Measurements from ENCODE around the gene TGFB1I1.
"Not testable (repeated sequence)": the region's sequence is repeated elsewhere in the genome, so short reads cannot be mapped to it uniquely, and the experiment has no call there.

TGFB1I1 gene

DNA sequence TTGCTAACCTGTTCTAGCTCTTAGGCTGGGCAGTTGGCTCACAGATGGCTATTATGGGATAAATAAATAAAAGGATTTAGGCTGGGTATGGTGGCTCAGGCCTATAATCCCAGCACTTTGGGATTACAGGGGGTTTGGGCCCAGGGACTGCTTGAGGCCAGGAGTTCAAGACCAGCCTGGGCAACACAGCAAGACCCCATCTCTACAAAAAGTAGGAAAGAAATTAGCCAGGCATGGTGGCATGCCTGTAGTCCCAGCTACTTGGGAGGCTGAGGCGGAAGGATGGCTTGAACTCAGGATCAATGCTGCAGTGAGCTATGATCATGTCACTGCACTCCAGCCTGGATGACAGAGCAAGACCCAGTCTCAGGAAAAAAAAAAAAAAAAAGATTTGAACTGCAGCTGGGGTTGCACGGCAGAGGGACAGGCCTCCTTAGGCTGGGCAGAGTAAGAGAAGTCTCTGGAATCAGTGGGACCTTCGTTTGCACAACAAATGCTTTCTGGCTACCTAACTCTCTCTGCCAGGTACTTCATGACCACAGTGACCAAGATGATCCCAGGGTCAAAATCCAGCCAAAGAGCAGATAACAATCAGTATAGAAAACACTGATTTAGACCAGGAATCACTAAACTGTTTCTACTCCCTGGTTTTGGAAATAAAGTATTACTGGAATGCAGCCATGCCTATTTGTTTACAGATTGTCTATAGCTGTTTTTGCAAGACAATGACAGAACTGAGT, 29.4 kb downstream of the TGFB1I1 start:
- in situ Hi-C loops (cut with HindIII; ENCODE audit: low pct_ligation_motif_present, low pct_unique_long_range_greater_than_20kb, low sequenced_read_pairs), result no loop called here

DNA sequence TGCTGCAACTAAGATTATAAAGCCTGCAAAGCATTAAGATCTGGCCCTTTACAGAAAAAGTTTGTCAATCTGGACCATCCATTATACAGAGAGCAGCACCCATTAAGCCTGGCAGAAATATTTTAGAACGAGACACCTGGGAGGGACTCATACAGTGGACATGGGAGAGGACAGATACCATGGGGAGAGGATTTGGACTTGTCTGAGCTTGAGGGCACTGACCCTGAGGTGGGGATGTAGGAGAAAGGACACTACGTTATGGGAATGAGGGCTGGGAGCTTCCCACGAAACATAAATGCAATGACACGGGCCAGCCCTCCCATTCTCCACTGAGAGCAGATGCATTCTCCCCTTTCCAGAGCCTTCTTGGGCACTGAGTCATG, 30.0 kb downstream of the TGFB1I1 start:
- in situ Hi-C loops (cut with HindIII; ENCODE audit: low pct_ligation_motif_present, low pct_unique_long_range_greater_than_20kb, low sequenced_read_pairs), result no loop called here
- no peak for DNase-seq

More for the DNA sequence above, 29.4 kb downstream of the TGFB1I1 start:
- no peak for DNase-seq

- DNase-seq, result no peak
- in situ Hi-C loops (cut with HindIII; ENCODE audit: low pct_ligation_motif_present, low pct_unique_long_range_greater_than_20kb, low sequenced_read_pairs), result no loop called here
These were observed 31.0 kb downstream of the TGFB1I1 start for GRCh38 chr16:31502981-31503380.

DNA sequence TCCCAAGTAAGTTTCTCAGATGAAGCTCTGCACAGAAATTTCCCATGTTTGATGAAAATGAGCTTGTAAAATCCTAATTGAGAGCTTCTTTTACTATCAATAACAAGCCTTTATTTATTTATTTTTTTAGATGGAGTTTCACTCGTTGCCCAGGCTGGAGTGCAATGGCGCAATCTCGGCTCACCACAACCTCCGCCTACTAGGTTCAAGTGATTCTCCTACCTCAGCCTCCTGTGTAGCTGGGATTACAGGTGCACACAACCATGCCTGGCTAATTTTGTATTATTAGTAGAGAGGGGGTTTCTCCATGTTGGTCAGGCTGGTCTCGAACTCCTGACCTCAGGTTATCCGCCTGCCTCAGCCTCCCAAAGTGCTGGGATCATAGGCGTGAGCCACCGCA, 31.6 kb downstream of the TGFB1I1 start:
- in situ Hi-C loops (cut with HindIII; ENCODE audit: low pct_ligation_motif_present, low pct_unique_long_range_greater_than_20kb, low sequenced_read_pairs); DNase-seq: not testable (repeated sequence)

DNA sequence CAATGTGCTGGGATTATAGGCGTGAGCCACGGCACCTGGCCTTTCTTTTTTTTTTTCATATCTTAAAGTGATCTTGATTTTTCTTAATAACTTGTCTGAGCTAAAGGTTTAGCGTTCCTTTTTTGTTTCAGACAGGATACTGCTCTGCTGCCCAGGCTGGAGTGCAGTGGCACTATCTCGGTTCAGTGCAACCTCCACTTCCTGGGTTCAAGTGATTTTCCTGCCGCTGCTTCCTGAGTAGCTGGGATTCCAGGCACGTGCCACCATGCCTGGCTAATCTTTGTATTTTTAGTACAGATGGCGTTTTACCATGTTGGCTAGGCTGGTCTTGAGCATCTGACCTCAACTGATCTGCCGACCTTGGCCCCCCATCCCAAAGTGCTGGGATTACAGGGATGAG, 32.2 kb downstream of the TGFB1I1 start:
- DNase-seq, result no peak
- in situ Hi-C loops (cut with HindIII; ENCODE audit: low pct_ligation_motif_present, low pct_unique_long_range_greater_than_20kb, low sequenced_read_pairs), result no loop called here

- in situ Hi-C loops (cut with HindIII; ENCODE audit: low pct_ligation_motif_present, low pct_unique_long_range_greater_than_20kb, low sequenced_read_pairs), result no loop called here
- no peak for DNase-seq
These were observed 33.5 kb downstream of the TGFB1I1 start for GRCh38 chr16:31505483-31505882.

DNA sequence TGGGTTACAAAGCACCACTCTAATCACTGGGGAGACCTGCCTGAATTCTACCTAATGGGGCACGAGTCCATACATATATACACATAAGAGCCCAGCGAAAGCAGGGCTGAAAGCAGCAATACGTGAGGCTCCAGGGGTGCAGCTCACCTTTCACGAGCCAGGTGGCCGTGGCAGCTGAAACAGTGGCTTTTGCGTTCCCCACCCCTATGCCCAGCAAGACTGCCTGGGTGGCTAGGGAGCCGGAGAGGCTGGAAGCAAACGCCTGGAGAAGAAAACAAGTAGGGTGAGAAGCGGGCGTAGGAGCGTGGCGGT, 35.6 kb downstream of the TGFB1I1 start:
- no peak for DNase-seq
- in situ Hi-C loops (cut with HindIII; ENCODE audit: low pct_ligation_motif_present, low pct_unique_long_range_greater_than_20kb, low sequenced_read_pairs), result no loop called here

DNA sequence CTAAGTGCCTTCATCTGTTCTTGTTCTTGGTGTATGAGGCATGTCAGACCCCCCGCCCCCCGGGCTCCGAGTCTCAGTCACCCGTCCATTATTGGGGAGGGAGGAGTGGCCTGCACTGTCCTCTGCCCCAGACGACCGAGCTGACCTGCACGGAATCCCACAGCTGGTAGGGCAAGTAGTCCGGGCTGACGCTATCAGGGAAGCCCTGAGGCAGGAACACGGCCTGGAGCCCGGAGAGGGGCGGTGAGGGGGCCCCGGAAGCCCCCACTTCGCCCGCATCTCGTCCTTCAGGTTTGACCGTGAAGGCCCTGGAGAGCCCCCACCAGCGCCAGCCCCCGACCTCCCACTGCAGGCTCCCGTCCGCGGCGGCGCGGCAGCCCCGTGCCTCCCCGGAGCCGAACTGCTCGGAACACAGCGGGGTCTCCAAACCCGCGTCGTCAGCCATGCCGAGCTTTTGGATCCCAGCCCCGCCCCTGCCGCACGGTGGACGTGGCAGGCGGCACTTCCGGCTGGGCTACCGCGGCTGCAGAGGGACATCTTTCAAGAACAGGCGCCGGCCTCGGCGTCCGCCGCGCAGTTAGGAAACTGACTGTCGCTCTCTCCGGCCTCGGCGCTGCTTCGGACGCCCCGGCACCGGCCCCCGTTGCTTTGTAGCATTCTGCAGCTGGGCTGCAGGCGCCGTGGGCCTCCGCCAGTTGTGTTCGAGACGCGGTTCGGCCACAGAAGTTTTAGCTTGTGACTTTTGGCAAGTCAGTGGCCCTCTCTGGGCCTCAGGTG, 36.2 kb downstream of the TGFB1I1 start, which contains the start of gene RUSF1:
Gene RUSF1 (minus strand): TSS at position 463 of the 777 bp plus-strand sequence. CDS start 18 bp downstream, at position 445.
- peak; percentile 93 for DNase-seq
- in situ Hi-C loops (cut with HindIII; ENCODE audit: low pct_ligation_motif_present, low pct_unique_long_range_greater_than_20kb, low sequenced_read_pairs), result no loop called here

- in situ Hi-C loops (cut with HindIII; ENCODE audit: low pct_ligation_motif_present, low pct_unique_long_range_greater_than_20kb, low sequenced_read_pairs), result no loop called here
- DNase-seq, result peak; percentile 66
These were observed 36.8 kb downstream of the TGFB1I1 start for GRCh38 chr16:31508706-31509195.

DNA sequence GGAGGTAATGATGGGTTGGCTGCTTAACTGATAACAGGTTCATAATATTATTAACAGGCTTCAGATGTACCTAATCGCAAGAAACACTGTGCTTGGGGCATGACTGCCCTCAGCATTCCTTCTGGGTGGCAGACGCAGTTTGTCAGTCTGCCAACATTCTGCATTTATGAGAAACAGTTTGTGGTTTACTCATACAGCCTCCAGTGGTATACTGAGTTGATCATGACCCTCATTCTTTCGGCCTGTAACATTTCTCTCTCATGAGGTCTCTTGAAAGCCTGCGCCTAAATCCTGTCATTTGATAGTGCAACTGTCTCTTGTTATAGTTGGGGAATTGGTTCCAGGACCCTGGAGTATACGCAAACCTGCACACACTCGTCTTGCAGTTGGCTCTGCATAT, 41.2 kb downstream of the TGFB1I1 start:
- in situ Hi-C loops (cut with HindIII; ENCODE audit: low pct_ligation_motif_present, low pct_unique_long_range_greater_than_20kb, low sequenced_read_pairs), result no loop called here
- DNase-seq, result peak; percentile 98

GRCh38 chr16:31513884-31514283, 41.9 kb downstream of the TGFB1I1 start:
- in situ Hi-C loops (cut with HindIII; ENCODE audit: low pct_ligation_motif_present, low pct_unique_long_range_greater_than_20kb, low sequenced_read_pairs), result no loop called here

GRCh38 chr16:31517800-31518402, 45.9 kb downstream of the TGFB1I1 start:
- no peak for DNase-seq
- in situ Hi-C loops (cut with HindIII; ENCODE audit: low pct_ligation_motif_present, low pct_unique_long_range_greater_than_20kb, low sequenced_read_pairs), result no loop called here

More at GRCh38 chr16:31513884-31514283, 41.9 kb downstream of the TGFB1I1 start:
- no peak for DNase-seq

GRCh38 chr16:31519759-31520431, 47.9 kb downstream of the TGFB1I1 start:
- in situ Hi-C loops (cut with HindIII; ENCODE audit: low pct_ligation_motif_present, low pct_unique_long_range_greater_than_20kb, low sequenced_read_pairs), result loop anchor here (10.0 kb wide), 1 partner anchor 55 kb away; no protein-coding TSS in a partner anchor
- DNase-seq, result no peak

GRCh38 chr16:31521368-31521767, 49.4 kb downstream of the TGFB1I1 start:
- in situ Hi-C loops (cut with HindIII; ENCODE audit: low pct_ligation_motif_present, low pct_unique_long_range_greater_than_20kb, low sequenced_read_pairs), result loop anchor here (10.0 kb wide), 1 partner anchor 57 kb away; no protein-coding TSS in a partner anchor
- DNase-seq, result no peak

DNA sequence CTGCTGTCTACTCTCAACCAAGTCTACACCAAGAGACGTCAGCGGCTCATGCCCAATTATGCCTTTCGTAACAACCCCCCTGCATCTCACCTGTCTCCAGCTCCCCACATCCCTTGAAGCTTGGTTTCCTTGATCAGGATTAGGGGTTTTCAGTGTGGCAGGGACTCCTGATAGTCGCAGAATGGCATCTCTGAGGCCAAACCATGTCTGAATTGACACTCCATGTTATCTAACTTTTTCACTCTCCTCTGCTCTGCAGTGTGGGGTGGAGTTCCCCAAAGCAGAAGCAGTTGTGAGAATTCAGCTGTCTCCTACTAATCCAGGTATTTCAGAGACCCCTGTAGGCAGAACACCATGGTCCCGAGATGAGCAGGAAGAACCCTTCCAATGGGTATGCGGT, 50.1 kb downstream of the TGFB1I1 start:
- DNase-seq, result no peak
- in situ Hi-C loops (cut with HindIII; ENCODE audit: low pct_ligation_motif_present, low pct_unique_long_range_greater_than_20kb, low sequenced_read_pairs), result loop anchor here (10.0 kb wide), 1 partner anchor 57 kb away; no protein-coding TSS in a partner anchor

- in situ Hi-C loops (cut with HindIII; ENCODE audit: low pct_ligation_motif_present, low pct_unique_long_range_greater_than_20kb, low sequenced_read_pairs), result loop anchor here (10.0 kb wide), 1 partner anchor 59 kb away; no protein-coding TSS in a partner anchor
- DNase-seq, result not testable (repeated sequence)
These were observed 51.8 kb downstream of the TGFB1I1 start for GRCh38 chr16:31523768-31524167.

DNA sequence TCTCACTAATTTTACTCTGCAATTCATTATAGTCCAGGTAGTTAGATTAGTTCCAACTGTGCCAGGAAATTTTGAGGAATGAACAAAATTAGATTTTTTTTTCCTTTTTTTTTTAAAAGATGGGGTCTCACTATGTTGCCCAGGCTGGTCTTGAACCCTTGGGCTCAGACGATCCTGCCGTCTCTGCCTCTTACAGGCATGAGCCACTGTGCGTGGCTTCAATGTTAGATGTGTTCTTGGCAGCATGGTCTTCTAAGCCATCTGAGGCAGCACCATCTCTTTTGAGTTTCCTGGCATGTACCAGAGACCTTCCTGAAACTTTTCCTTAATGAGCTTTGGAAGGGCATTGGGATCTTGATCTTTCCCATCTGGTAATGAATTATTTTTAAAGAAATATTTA, 53.2 kb downstream of the TGFB1I1 start:
- in situ Hi-C loops (cut with HindIII; ENCODE audit: low pct_ligation_motif_present, low pct_unique_long_range_greater_than_20kb, low sequenced_read_pairs), result loop anchor here (10.0 kb wide), 1 partner anchor 60 kb away; no protein-coding TSS in a partner anchor
- DNase-seq, result no peak
